ENCODE data around the gene LRRC8B. TPM values are rescaled to one million over a fixed set of nuclear protein-coding genes. Genes with fewer than 3 reads are reported as not detected.

LRRC8B gene
- total and polyA plus RNA-seq, 2 of the 8 experiments (the other 6 are each of a cell fraction or from before 2014, with no cell fraction given): 18.4 to 29.2 TPM

- POLR2A ChIA-PET (ENCODE audit: partially characterized antibody): no interaction called here
- Histone ChIP-seq H3K79me2 (ENCODE audit: control insufficient read depth in 1 of 2, insufficient read depth in 2 of 2, low read length in 2 of 2) (0 out of 4 replicates have a peak, but pooled peaks cover 0 to 6% of the 10 kb centered on the region in 2 experiments), H4K5ac (ENCODE audit: insufficient read length, low read depth, low read length) (no peak overlapping the region), H4K20me1 (replicated peaks in 1 of 2; ENCODE audit: control insufficient read depth in 1 of 2, insufficient read depth in 2 of 2, low read length in 2 of 2) (no peaks in the 10 kb centered on the region), H2BK120ac (replicated peaks; ENCODE audit: low read depth, low read length) (no peak overlapping the region), H4K91ac (replicated peaks; ENCODE audit: insufficient read length, low read length) (no peak overlapping the region), H3K27me3 (replicated peaks in 1 of 4; ENCODE audit: control insufficient read depth in 3 of 4, extremely low read depth in 1 of 4, insufficient read depth in 3 of 4, low read length in 3 of 4) (no peaks in the 10 kb centered on the region), H2AFZ (ENCODE audit: low read length) (no peak overlapping the region), H3K4me3 (ENCODE audit: extremely low read depth in 1 of 4, insufficient read depth in 2 of 4, low read depth in 3 of 4, low read length in 4 of 4) (no peak overlapping the region), H3K9me3 (ENCODE audit: insufficient read depth in 2 of 2, low read depth in 1 of 2, low read length in 1 of 2) (no peaks in the 10 kb centered on the region), H3K18ac (ENCODE audit: extremely low read depth, low read length) (no peak overlapping the region), H3K23me2 (ENCODE audit: low read depth, low read length) (no peaks in the 10 kb centered on the region), H2BK20ac (ENCODE audit: low read length) (no peak overlapping the region), H3K14ac (ENCODE audit: insufficient read length) (no peak overlapping the region), H3K4me2 (ENCODE audit: insufficient read depth in 1 of 2, low read depth in 2 of 2, low read length in 2 of 2) (no peak overlapping the region), H4K8ac (ENCODE audit: extremely low read depth, insufficient read depth, low read length) (no peak overlapping the region), H3K79me1 (ENCODE audit: low read depth, low read length) (no peaks in the 10 kb centered on the region), H3K27ac (ENCODE audit: low read depth, low read length) (no peak overlapping the region), H3K23ac (ENCODE audit: insufficient read length) (no peak overlapping the region), H2AK5ac (ENCODE audit: low read depth, low read length) (no peak overlapping the region), H3K9ac (replicated peaks in 1 of 4; ENCODE audit: extremely low read depth in 1 of 4, low read depth in 3 of 4, low read length in 3 of 4) (no peak overlapping the region), H2BK5ac (ENCODE audit: low read depth, low read length) (no peak overlapping the region), H3K56ac (replicated peaks; ENCODE audit: insufficient read length, low read depth, low read length) (no peak overlapping the region), H2BK12ac (ENCODE audit: low read depth, low read length) (no peak overlapping the region), H3K4me1 (replicated peaks in 1 of 4; ENCODE audit: control insufficient read depth in 3 of 4, insufficient read depth in 4 of 4, low read length in 3 of 4) (peaks cover 0 to 6% (median 3%) of the 10 kb centered on the region in 4 experiments; a peak in 3 of 7 replicates), H3K36me3 (ENCODE audit: control insufficient read depth in 2 of 4, insufficient read depth in 4 of 4, low read length in 3 of 4) (peaks cover 0 to 35% (median 14%) of the 10 kb centered on the region in 4 experiments), H3K4ac (replicated peaks; ENCODE audit: insufficient read length, low read depth, low read length) (no peak overlapping the region), H2BK15ac (ENCODE audit: low read length) (no peak overlapping the region)
- 92% methylated on average over 2 of the region's 2 CpGs; no CpG with 5 or more reads in 1 of the 2 experiments for whole genome bisulfite sequencing, 2 experiments (ENCODE audit: extremely low coverage in 1 of 2, insufficient coverage in 1 of 2, insufficient read length in 1 of 2, insufficient replicate concordance in 2 of 2, low coverage in 1 of 2, low lambda C conversion rate in 2 of 2, missing lambda C conversion rate in 1 of 2)
- DNase-seq (ENCODE audit: low read depth in 1 of 2, low spot score in 2 of 2) (no peak), FAIRE-seq (no peak)
- CTCF ChIA-PET (ENCODE audit: partially characterized antibody): interaction anchor here (0.7 to 1.7 kb wide), 2 partner anchors 12 to 101 kb away, joined by 3 to 4 read pairs; no protein-coding TSS in a partner anchor
- TF ChIP-seq BCL11A (IDR thresholded peaks at IDR 0.05; ENCODE audit: low read depth in 2 of 2, low read length in 2 of 2): no peak
- TF ChIP-seq YY1 (IDR thresholded peaks at IDR 0.05; ENCODE audit: low read depth, low read length): no peak
- TF ChIP-seq BACH1 (IDR thresholded peaks at IDR 0.05; ENCODE audit: low read length): no peak
- TF ChIP-seq SP1 (IDR thresholded peaks at IDR 0.05; ENCODE audit: low read depth, low read length): no peak
Measured at GRCh38 chr1:89584211-89584610, 59.6 kb downstream of the LRRC8B start.

Measured in H1 (cell line).